ENCODE data around the gene DDX20. TPM values are rescaled to one million over a fixed set of nuclear protein-coding genes. Genes with fewer than 3 reads are reported as not detected.
"Not testable (repeated sequence)": the region's sequence is repeated elsewhere in the genome, so short reads cannot be mapped to it uniquely, and the experiment has no call there.

The DDX20 gene
- total RNA-seq, 1 donor from 2014 or later: 12.8 TPM

GRCh38 chr1:111789666-111790316, 34.1 kb downstream of the DDX20 start:
- DNase-seq: no peak

GRCh38 chr1:111791776-111792175, 36.1 kb downstream of the DDX20 start:
- no peak for DNase-seq

GRCh38 chr1:111792249-111792648, 36.5 kb downstream of the DDX20 start:
- no peak for DNase-seq

GRCh38 chr1:111793923-111794322, 38.2 kb downstream of the DDX20 start:
- DNase-seq: no peak

GRCh38 chr1:111795401-111795800, 39.7 kb downstream of the DDX20 start:
- no peak for DNase-seq

- no peak for DNase-seq
Measured at GRCh38 chr1:111798580-111798979, 42.9 kb downstream of the DDX20 start.

- DNase-seq: not testable (repeated sequence)
Measured at GRCh38 chr1:111799722-111800121, 44.0 kb downstream of the DDX20 start.

- DNase-seq: no peak
Measured at GRCh38 chr1:111801071-111801850, 45.6 kb downstream of the DDX20 start.

- DNase-seq: no peak
Measured at GRCh38 chr1:111802110-111802509, 46.4 kb downstream of the DDX20 start.

GRCh38 chr1:111802984-111803383, 47.3 kb downstream of the DDX20 start:
- DNase-seq: no peak

- no peak for DNase-seq
Measured at GRCh38 chr1:111803951-111804350, 48.2 kb downstream of the DDX20 start.

GRCh38 chr1:111804776-111805175, 49.1 kb downstream of the DDX20 start:
- DNase-seq: no peak

GRCh38 chr1:111805251-111805650, 49.5 kb downstream of the DDX20 start:
- no peak for DNase-seq

GRCh38 chr1:111811891-111812290, 56.2 kb downstream of the DDX20 start:
- DNase-seq: no peak

- no peak for DNase-seq
Measured at GRCh38 chr1:111812306-111812705, 56.6 kb downstream of the DDX20 start.

- no peak for DNase-seq
Measured at GRCh38 chr1:111813440-111814304, 58.0 kb downstream of the DDX20 start.

GRCh38 chr1:111814305-111814628, 58.6 kb downstream of the DDX20 start:
- no peak for DNase-seq

GRCh38 chr1:111814642-111815041, 58.9 kb downstream of the DDX20 start:
- no peak for DNase-seq

Small RNA genes lying within 50 kb of the gene (small RNA-seq; reads per million reads assigned to genes)
- 0.33 reads per million, percentile 37 among the genes with 10 or more reads in this experiment for gene INKA2 (ENCODE audit: low replicate concordance)

Other genes starting within 250 kb of the DDX20 start
- gene RAP1A, start 136.1 kb upstream of the DDX20 start, total RNA-seq: 21.4 TPM
- 5.9 TPM for gene INKA2, start 16.5 kb upstream of the DDX20 start, total RNA-seq
- 0.99 TPM for gene KCND3, start 233.8 kb downstream of the DDX20 start, total RNA-seq